AG04450 (cell line): Measurements from ENCODE around the gene CCDC187. TPM values are rescaled to one million over a fixed set of nuclear protein-coding genes. Genes with fewer than 3 reads are reported as not detected.

ENCODE experiments used
- CTCF ChIA-PET: fragments of 300-600, 350-600 bp; formaldehyde crosslinking; extraction: SDS; loops from one replicate; lab custom pipeline; 2022; ENCODE audit warnings: antibody characterized with exemption, inconsistent platforms; lab: Charles Lee
- POLR2A ChIA-PET: fragments of 350-600 bp; formaldehyde crosslinking; extraction: SDS; loops from one replicate; lab custom pipeline; 2021; ENCODE audit warnings: antibody characterized with exemption, inconsistent platforms; lab: Yijun Ruan, JAX
- DNase-seq: peaks from one replicate; pipeline ENCODE4 v3.0.0-alpha.2; 2011; ENCODE audit warnings: low read depth, low spot score
- H3K27ac ChIP-seq: one replicate; pipeline ENCODE4 v1.5.1; 2012; ENCODE audit warnings: low read depth, low read length, control low read depth
- H3K27me3 ChIP-seq: one replicate; pipeline ENCODE4 v1.6.0; 2012; ENCODE audit warnings: low read length; ENCODE audit not compliant: control insufficient read depth, insufficient read depth
- H3K4me3 ChIP-seq: 2 replicates; pipeline ENCODE4 v1.5.1; 2011; ENCODE audit warnings: mild to moderate bottlenecking, low read depth, low read length, control low read depth
- H3K9me3 ChIP-seq: 2 replicates; pipeline ENCODE4 v1.5.1; 2012; ENCODE audit warnings: low read length; ENCODE audit not compliant: control insufficient read depth, insufficient read depth
- polyA plus RNA-seq: library from polyadenylated mRNA; depleted of rRNA; stranded (reverse); fragments of >200 nt; gene quantifications from 2 replicates; pipeline ENCODE4 v1.2.3, GENCODE V29; 2011
- TF ChIP-seq, protein P1 (sequence below): IDR thresholded peaks from 2 replicates; pipeline ENCODE4 v1.5.1; 2011; ENCODE audit warnings: low read depth, low read length, control low read depth, inconsistent platforms

The CCDC187 gene
- polyA plus RNA-seq, 1 experiment = not detected

DNA sequence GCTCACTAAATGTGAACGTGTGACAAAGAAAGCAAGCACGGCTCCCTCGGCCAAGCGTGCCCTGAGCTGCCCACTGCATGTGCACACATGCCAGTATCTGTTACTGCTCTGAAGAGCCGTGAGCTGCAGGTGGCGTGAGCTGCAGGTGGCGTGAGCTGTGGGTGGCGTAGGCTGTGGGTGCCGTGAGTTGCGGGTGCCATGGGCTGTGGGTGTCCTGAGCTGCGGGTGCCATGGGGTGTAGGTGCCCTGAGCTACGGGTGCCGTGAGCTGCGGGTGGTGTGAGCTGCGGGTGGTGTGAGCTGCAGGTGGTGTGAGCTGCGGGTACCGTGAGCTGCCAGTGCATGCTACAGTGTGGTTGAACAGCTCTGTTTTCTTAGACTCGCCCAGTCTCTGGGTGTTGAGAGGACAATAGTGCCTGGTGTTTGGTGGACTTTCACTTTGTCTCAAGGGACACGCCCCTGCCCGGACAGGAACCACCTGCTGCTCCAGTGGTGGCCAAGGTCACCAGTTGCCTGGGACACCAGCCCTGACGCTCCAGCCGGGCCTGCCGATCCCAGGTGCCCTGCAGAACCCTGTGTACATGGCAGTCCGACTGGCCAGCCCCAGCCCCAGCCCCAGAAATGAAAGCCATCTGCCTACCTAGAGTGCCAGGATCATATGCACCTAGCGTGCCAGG lies 6.7 kb downstream of the CCDC187 start:
- H3K9me3 ChIP-seq = peaks cover 21% of the 10 kb centered on the region
- peaks cover 34% of the 10 kb centered on the region for H3K27me3 ChIP-seq
- TF ChIP-seq, protein P1, sequence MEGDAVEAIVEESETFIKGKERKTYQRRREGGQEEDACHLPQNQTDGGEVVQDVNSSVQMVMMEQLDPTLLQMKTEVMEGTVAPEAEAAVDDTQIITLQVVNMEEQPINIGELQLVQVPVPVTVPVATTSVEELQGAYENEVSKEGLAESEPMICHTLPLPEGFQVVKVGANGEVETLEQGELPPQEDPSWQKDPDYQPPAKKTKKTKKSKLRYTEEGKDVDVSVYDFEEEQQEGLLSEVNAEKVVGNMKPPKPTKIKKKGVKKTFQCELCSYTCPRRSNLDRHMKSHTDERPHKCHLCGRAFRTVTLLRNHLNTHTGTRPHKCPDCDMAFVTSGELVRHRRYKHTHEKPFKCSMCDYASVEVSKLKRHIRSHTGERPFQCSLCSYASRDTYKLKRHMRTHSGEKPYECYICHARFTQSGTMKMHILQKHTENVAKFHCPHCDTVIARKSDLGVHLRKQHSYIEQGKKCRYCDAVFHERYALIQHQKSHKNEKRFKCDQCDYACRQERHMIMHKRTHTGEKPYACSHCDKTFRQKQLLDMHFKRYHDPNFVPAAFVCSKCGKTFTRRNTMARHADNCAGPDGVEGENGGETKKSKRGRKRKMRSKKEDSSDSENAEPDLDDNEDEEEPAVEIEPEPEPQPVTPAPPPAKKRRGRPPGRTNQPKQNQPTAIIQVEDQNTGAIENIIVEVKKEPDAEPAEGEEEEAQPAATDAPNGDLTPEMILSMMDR = no peak
- H3K27ac ChIP-seq = no peak overlapping the region
- CTCF ChIA-PET = interaction anchor here (1.0 kb wide), 1 partner anchor 13 kb away, joined by 3 read pairs; no protein-coding TSS in a partner anchor
- POLR2A ChIA-PET = no interaction called here
- no peak overlapping the region for H3K4me3 ChIP-seq
- DNase-seq = no peak

DNA sequence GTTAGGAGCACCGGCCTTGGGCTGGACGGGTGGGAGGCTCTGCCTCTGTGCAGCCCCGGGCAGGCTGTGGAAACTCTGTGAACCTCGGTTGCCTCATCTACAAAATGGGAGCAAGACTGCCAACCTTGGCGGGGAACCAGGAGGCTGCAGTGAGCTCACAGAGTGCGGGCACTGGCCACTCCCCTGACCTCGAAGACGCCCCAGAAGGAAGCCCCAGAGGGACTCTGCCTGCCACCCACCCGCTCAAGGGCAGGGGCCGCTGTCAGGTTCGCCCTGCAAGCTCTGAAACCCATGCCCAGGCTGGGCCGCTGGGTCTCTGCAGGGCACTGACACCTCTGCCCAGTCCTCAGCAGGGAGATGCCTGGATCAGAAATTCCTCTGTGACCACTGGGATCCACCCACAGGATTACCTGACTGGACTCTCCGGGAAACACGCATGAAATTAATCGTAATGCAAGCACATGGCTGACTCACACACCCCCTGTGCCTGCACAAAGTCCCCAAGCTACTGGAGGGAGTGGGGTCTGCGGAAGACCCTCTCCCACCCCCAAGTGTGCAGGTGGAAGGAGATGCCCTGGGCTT lies 7.4 kb downstream of the CCDC187 start:
- no peak overlapping the region for H3K27ac ChIP-seq
- POLR2A ChIA-PET = no interaction called here
- TF ChIP-seq, protein P1 = no peak
- CTCF ChIA-PET = interaction anchor here (1.0 kb wide), 1 partner anchor 12 kb away, joined by 3 read pairs; no protein-coding TSS in a partner anchor
- peaks cover 37% of the 10 kb centered on the region for H3K27me3 ChIP-seq
- H3K9me3 ChIP-seq = peaks cover 21% of the 10 kb centered on the region
- DNase-seq = no peak
- no peak overlapping the region for H3K4me3 ChIP-seq

DNA sequence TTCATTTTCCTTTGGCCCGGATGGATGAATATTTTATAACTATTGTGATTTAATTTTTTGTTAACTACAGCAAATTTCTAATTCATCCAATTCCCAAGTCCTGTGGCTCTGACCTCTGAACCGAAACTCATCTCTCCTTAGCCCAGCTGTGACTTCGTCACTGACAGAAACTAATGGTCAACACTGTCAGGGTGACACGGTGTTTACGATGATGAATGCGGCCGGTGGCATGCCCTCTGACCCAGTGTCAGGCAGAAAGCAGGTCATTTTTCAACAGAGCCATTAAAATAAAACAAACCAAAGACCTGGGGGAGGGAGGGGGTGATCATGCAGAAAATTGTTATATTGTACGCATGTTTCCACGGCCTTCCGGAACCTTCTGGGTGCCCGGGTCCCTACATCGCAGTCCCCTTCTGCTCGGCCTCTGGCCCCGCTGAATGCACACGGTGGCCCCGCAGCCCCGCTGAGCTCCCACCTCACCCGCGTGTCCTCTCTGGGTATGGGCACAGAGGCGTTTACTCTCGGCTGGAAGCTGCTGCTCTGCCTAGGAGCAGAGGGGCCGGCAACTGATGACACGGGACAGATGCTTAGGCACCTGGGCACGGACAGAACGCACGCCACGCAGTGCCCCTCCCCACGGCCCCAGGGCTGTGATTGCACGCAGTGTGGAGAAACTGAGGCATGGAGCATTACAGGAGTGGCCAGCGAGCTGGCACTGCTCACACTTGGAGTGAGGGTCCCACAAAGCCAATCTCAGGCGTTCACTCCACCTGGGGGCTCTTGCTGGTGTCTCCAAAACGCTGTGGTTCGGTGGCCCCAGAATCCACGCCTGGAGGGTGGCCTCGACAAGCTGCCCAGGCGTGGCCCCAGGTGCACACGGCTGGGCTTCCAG lies 8.1 kb downstream of the CCDC187 start:
- Histone ChIP-seq H3K4me3 (no peak overlapping the region), H3K27ac (no peak overlapping the region), H3K27me3 (peaks cover 35% of the 10 kb centered on the region), H3K9me3 (peaks cover 21% of the 10 kb centered on the region)
- ChIA-PET POLR2A (no interaction called here), CTCF (no interaction called here)
- no peak for DNase-seq
- TF ChIP-seq, protein P1 = no peak

DNA sequence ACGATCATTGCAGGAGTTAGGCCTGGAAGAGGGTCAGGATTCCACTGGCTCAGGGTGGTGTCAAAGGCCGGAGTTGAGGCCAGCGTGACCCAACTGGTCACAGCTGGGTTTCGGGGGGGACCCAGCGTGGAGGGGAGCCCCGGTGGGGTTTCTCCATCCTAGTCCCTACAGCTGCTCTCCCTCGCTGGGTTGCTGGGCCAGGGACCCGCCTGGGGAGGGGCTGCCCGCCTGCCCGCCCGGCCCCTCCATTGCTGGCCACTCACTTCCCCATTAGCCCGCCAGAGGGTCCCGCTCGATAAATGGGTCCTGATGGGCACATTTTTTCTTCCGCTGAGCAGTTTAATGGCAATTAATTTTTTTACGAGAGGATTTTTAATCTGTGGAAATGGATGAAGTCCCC lies 8.8 kb downstream of the CCDC187 start:
- ChIA-PET CTCF (no interaction called here), POLR2A (no interaction called here)
- DNase-seq = no peak
- Histone ChIP-seq H3K9me3 (peaks cover 21% of the 10 kb centered on the region), H3K27me3 (peaks cover 35% of the 10 kb centered on the region), H3K27ac (no peak overlapping the region), H3K4me3 (no peak overlapping the region)
- TF ChIP-seq, protein P1 = no peak
